SH-SY5Y (cell line): ENCODE measurements around the gene ID2.

Experiments used
- GATA2 ChIP-seq: IDR thresholded peaks from 2 replicates; pipeline ENCODE4 v1.6.1; 2011; ENCODE audit warnings: mild to moderate bottlenecking, low read depth, low read length
- GATA3 ChIP-seq: IDR thresholded peaks from 2 replicates; pipeline ENCODE4 v1.6.1; 2011; ENCODE audit warnings: low read depth, mild to moderate bottlenecking, low read length, moderate library complexity

Gene ID2

GRCh38 chr2:8643250-8643995, 38.4 kb upstream of the ID2 start:
- TF ChIP-seq GATA3 (no peak), GATA2 (no peak)

- TF ChIP-seq GATA3, result no peak
- no peak for TF ChIP-seq GATA2
These were observed 37.9 kb upstream of the ID2 start for GRCh38 chr2:8643996-8644356.

GRCh38 chr2:8644605-8645175, 37.2 kb upstream of the ID2 start:
- no peak for TF ChIP-seq GATA3
- TF ChIP-seq GATA2, result no peak

- TF ChIP-seq GATA3 (no peak), GATA2 (no peak)
These were observed 36.6 kb upstream of the ID2 start for GRCh38 chr2:8645176-8645831.

- TF ChIP-seq GATA2 (no peak), GATA3 (no peak)
These were observed 35.0 kb upstream of the ID2 start for GRCh38 chr2:8646731-8647461.

- TF ChIP-seq GATA2, result no peak
- TF ChIP-seq GATA3, result no peak
These were observed 34.4 kb upstream of the ID2 start for GRCh38 chr2:8647462-8647857.

GRCh38 chr2:8648441-8649213, 33.2 kb upstream of the ID2 start:
- TF ChIP-seq GATA3, result no peak
- no peak for TF ChIP-seq GATA2

- TF ChIP-seq GATA3 (no peak), GATA2 (no peak)
These were observed 32.1 kb upstream of the ID2 start for GRCh38 chr2:8649718-8650117.

- no peak for TF ChIP-seq GATA3
These were observed 31.6 kb upstream of the ID2 start for GRCh38 chr2:8650256-8650655.

GRCh38 chr2:8652774-8653426, 29.0 kb upstream of the ID2 start:
- TF ChIP-seq GATA2 (no peak), GATA3 (no peak)

GRCh38 chr2:8653485-8653884, 28.4 kb upstream of the ID2 start:
- TF ChIP-seq GATA3 (no peak), GATA2 (no peak)

GRCh38 chr2:8654041-8654440, 27.8 kb upstream of the ID2 start:
- TF ChIP-seq GATA3 (no peak), GATA2 (no peak)

- no peak for TF ChIP-seq GATA2
- no peak for TF ChIP-seq GATA3
These were observed 27.4 kb upstream of the ID2 start for GRCh38 chr2:8654483-8654882.

- TF ChIP-seq GATA2 (no peak), GATA3 (no peak)
These were observed 25.7 kb upstream of the ID2 start for GRCh38 chr2:8656160-8656641.
